WTC11 (cell line): ENCODE data around the gene BORCS8. TPM values are rescaled to one million over a fixed set of nuclear protein-coding genes. Genes with fewer than 3 reads are reported as not detected.

Experiments
- ATAC-seq: fragments of 200-7000 bp; cut with Tn5 transposase; 2 replicates; pipeline ENCODE4 v1.10.0; 2021; ENCODE audit warnings: mild to moderate bottlenecking, moderate library complexity
- CTCF ChIA-PET: fragments of 300-600 bp; sonication (Branson Sonifier 250); formaldehyde crosslinking; loops from one replicate; lab custom pipeline; 2021; ENCODE audit warnings: antibody characterized with exemption; lab: Charles Lee
- POLR2A ChIA-PET: fragments of 350-600 bp; sonication (Branson Sonifier 250); formaldehyde crosslinking; loops from one replicate; lab custom pipeline; 2021; ENCODE audit warnings: antibody characterized with exemption; lab: Charles Lee
- DNase-seq: peaks from one replicate; pipeline ENCODE4 v3.0.0; 2021; ENCODE audit warnings: low spot score
- H3K27ac Mint-ChIP-seq: 2 replicates; pipeline ENCODE4 v1.8.0; 2021; ENCODE audit warnings: mixed read lengths
- H3K27me3 Mint-ChIP-seq: 2 replicates; pipeline ENCODE4 v1.8.0; 2021; ENCODE audit warnings: low read depth, mild to moderate bottlenecking, moderate library complexity, mixed read lengths
- H3K36me3 Mint-ChIP-seq: 2 replicates; pipeline ENCODE4 v1.8.0; 2021; ENCODE audit warnings: mixed read lengths
- H3K4me1 Mint-ChIP-seq: 2 replicates; pipeline ENCODE4 v1.8.0; 2022; ENCODE audit warnings: mixed read lengths
- H3K4me3 Mint-ChIP-seq: 2 replicates; pipeline ENCODE4 v1.8.0; 2021; ENCODE audit warnings: mild to moderate bottlenecking, moderate library complexity, mixed read lengths
- H3K9me3 Mint-ChIP-seq: 2 replicates; pipeline ENCODE4 v1.8.0; 2021; ENCODE audit warnings: mixed read lengths
- ESRRA ChIP-seq: sonication (generic); formaldehyde crosslinking; IDR thresholded peaks from 2 replicates; pipeline ENCODE4 v1.8.1; 2022; ENCODE audit warnings: mild to moderate bottlenecking, missing genetic modification reagents, borderline replicate concordance
- GABPB1 ChIP-seq: sonication (generic); formaldehyde crosslinking; IDR thresholded peaks from 2 replicates; pipeline ENCODE4 v1.8.1; 2023; ENCODE audit warnings: mild to moderate bottlenecking, missing genetic modification reagents
- HMGA2 ChIP-seq: fragments of 250-450 bp; sonication (Bioruptor Pico); IDR thresholded peaks from 2 replicates; pipeline ENCODE4 v1.4.0; 2021; ENCODE audit warnings: mild to moderate bottlenecking, moderate library complexity
- MYBL2 ChIP-seq: sonication (generic); formaldehyde crosslinking; IDR thresholded peaks from 2 replicates; pipeline ENCODE4 v1.8.1; 2023; ENCODE audit warnings: mild to moderate bottlenecking, moderate library complexity, missing genetic modification reagents
- NR2C2 ChIP-seq: sonication (generic); formaldehyde crosslinking; IDR thresholded peaks from 2 replicates; pipeline ENCODE4 v1.8.0; 2022; ENCODE audit warnings: mild to moderate bottlenecking, missing genetic modification reagents
- PRRX2 ChIP-seq: fragments of 250-450 bp; sonication (Bioruptor Pico); IDR thresholded peaks from 2 replicates; pipeline ENCODE4 v1.8.0; 2021; ENCODE audit warnings: mild to moderate bottlenecking
- RORB ChIP-seq: fragments of 250-450 bp; sonication (Bioruptor Pico); IDR thresholded peaks from 2 replicates; pipeline ENCODE4 v1.9.0; 2021; ENCODE audit warnings: mild to moderate bottlenecking
- SP1 ChIP-seq: sonication (generic); formaldehyde crosslinking; conservative IDR thresholded peaks from 2 replicates; pipeline ENCODE4 v1.8.1; 2022; ENCODE audit warnings: missing genetic modification reagents
- ZNF121 ChIP-seq: sonication (generic); formaldehyde crosslinking; IDR thresholded peaks from 2 replicates; pipeline ENCODE4 v1.8.0; 2023; ENCODE audit warnings: missing genetic modification reagents
- ZNF138 ChIP-seq: sonication (generic); formaldehyde crosslinking; conservative IDR thresholded peaks from 2 replicates; pipeline ENCODE4 v1.8.1; 2022; ENCODE audit warnings: mild to moderate bottlenecking, moderate library complexity, missing genetic modification reagents
- ZNF263 ChIP-seq: sonication (generic); formaldehyde crosslinking; IDR thresholded peaks from 2 replicates; pipeline ENCODE4 v1.8.1; 2022; ENCODE audit warnings: low read depth, mild to moderate bottlenecking, moderate library complexity, missing genetic modification reagents
- ZNF396 ChIP-seq: fragments of 250-450 bp; sonication (Bioruptor Pico); IDR thresholded peaks from 2 replicates; pipeline ENCODE4 v1.8.0; 2021; ENCODE audit warnings: mild to moderate bottlenecking, moderate library complexity, borderline replicate concordance
- ZNF416 ChIP-seq: fragments of 250-450 bp; sonication (Bioruptor Pico); IDR thresholded peaks from 2 replicates; pipeline ENCODE4 v1.9.0; 2021; ENCODE audit warnings: mild to moderate bottlenecking, inconsistent platforms
- total RNA-seq: library from RNA; stranded (reverse); gene quantifications from 3 replicates; pipeline ENCODE4 v1.2.3, GENCODE V29; 2021
- TF ChIP-seq, protein P1 (sequence below): sonication (generic); formaldehyde crosslinking; IDR thresholded peaks from 2 replicates; pipeline ENCODE4 v1.8.1; 2023; ENCODE audit warnings: mild to moderate bottlenecking, missing genetic modification reagents, moderate library complexity
- TF ChIP-seq, protein P2 (sequence below): sonication (generic); formaldehyde crosslinking; conservative IDR thresholded peaks from 2 replicates; pipeline ENCODE4 v1.8.1; 2023; ENCODE audit warnings: mild to moderate bottlenecking, low read depth, missing genetic modification reagents, moderate library complexity
- TF ChIP-seq, protein P3 (sequence below): sonication (generic); formaldehyde crosslinking; IDR thresholded peaks from 2 replicates; pipeline ENCODE4 v1.8.0; 2022; ENCODE audit warnings: mild to moderate bottlenecking, missing genetic modification reagents
- TF ChIP-seq, protein P4 (sequence below): fragments of 250-450 bp; sonication (Bioruptor Pico); IDR thresholded peaks from 2 replicates; pipeline ENCODE4 v1.9.0; 2021; ENCODE audit warnings: mild to moderate bottlenecking, borderline replicate concordance
- TF ChIP-seq, protein P5 (sequence below): sonication (generic); formaldehyde crosslinking; IDR thresholded peaks from 2 replicates; pipeline ENCODE4 v1.8.1; 2022; ENCODE audit warnings: low read depth, mild to moderate bottlenecking, moderate library complexity, missing genetic modification reagents, borderline replicate concordance
- TF ChIP-seq, protein P6 (sequence below): sonication (generic); formaldehyde crosslinking; IDR thresholded peaks from 2 replicates; pipeline ENCODE4 v1.8.1; 2023; ENCODE audit warnings: mild to moderate bottlenecking, moderate library complexity, missing genetic modification reagents
- TF ChIP-seq, protein P7 (sequence below): sonication (generic); formaldehyde crosslinking; IDR thresholded peaks from 2 replicates; pipeline ENCODE4 v1.8.0; 2023; ENCODE audit warnings: missing genetic modification reagents

The BORCS8 gene
- total RNA-seq, 1 experiment from 2014 or later: 20.9 TPM

DNA sequence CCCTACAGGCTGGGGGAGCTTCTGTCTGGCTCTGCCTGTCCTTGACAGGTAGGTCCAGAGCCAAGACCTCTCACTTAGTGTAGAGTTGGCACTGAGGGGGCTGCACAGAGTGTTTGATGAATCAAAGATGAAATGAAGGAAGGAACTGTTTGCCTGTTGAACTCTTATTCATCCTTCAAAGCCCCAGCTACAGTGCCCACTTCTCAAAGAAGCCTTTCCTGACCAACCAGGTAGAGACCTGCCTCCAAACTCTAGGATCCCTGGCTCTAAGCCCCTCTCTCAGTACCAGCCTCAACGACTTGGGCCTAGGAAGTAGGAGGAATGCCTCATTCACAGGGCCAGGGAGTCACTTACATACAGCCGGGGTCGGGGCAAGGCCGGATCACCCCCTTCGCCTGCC is 44.6 kb downstream of the BORCS8 start:
- DNase-seq: no peak
- H3K27me3 Mint-ChIP-seq: peaks cover 18% of the 10 kb centered on the region
- no peak for TF ChIP-seq ZNF396 (CRISPR knock-in tag)
- no peak for TF ChIP-seq HMGA2 (CRISPR knock-in tag)
- no peak for TF ChIP-seq GABPB1
- TF ChIP-seq ESRRA (CRISPR knock-in tag): no peak
- TF ChIP-seq ZNF416 (CRISPR knock-in tag): no peak
- no peak for TF ChIP-seq MYBL2 (CRISPR knock-in tag)
- TF ChIP-seq, protein P1, sequence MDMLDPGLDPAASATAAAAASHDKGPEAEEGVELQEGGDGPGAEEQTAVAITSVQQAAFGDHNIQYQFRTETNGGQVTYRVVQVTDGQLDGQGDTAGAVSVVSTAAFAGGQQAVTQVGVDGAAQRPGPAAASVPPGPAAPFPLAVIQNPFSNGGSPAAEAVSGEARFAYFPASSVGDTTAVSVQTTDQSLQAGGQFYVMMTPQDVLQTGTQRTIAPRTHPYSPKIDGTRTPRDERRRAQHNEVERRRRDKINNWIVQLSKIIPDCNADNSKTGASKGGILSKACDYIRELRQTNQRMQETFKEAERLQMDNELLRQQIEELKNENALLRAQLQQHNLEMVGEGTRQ: no peak
- TF ChIP-seq, all 79 proteins: peak for 0
- ChIA-PET CTCF (interaction anchor here (1.0 to 3.8 kb wide), 8 partner anchors 11 to 161 kb away, joined by 3 to 52 read pairs (median 4); partner anchors contain the start of gene MEF2B), POLR2A (interaction anchor here (1.2 to 1.4 kb wide), 2 partner anchors 14 to 23 kb away, joined by 3 read pairs; partner anchors contain the start of gene MEF2B)
- Mint-ChIP-seq H3K27ac (no peak overlapping the region), H3K36me3 (no peaks in the 10 kb centered on the region), H3K4me3 (no peak overlapping the region), H3K4me1 (no peaks in the 10 kb centered on the region), H3K9me3 (no peaks in the 10 kb centered on the region)
- ATAC-seq: no peak

DNA sequence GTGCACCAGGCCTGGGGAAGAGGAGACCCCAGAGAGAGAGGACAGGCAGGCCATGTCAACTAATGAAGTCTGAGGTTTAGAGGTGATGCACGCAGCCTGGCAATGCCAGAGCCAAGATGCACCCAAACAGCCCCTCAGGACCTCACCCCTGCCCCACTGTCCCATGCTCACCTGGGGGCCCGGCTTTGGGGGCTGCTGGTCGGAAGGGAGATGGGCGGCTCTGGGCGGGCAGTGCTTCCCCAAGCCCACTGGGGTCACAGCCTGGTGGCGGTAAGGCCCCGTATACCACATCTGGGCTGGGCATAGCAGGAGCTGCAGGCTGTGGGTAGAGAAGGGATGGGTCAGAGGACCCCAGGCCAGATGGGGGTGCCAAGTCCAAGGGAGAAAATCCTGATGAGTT is 45.1 kb downstream of the BORCS8 start:
- H3K4me3 Mint-ChIP-seq: no peak overlapping the region
- POLR2A ChIA-PET: interaction anchor here (1.2 kb wide), 1 partner anchor 14 kb away, joined by 3 read pairs; no protein-coding TSS in a partner anchor
- TF ChIP-seq PRRX2 (CRISPR knock-in tag): no peak
- no peak for TF ChIP-seq ZNF416 (CRISPR knock-in tag)
- TF ChIP-seq ZNF138: no peak
- TF ChIP-seq, protein P2, sequence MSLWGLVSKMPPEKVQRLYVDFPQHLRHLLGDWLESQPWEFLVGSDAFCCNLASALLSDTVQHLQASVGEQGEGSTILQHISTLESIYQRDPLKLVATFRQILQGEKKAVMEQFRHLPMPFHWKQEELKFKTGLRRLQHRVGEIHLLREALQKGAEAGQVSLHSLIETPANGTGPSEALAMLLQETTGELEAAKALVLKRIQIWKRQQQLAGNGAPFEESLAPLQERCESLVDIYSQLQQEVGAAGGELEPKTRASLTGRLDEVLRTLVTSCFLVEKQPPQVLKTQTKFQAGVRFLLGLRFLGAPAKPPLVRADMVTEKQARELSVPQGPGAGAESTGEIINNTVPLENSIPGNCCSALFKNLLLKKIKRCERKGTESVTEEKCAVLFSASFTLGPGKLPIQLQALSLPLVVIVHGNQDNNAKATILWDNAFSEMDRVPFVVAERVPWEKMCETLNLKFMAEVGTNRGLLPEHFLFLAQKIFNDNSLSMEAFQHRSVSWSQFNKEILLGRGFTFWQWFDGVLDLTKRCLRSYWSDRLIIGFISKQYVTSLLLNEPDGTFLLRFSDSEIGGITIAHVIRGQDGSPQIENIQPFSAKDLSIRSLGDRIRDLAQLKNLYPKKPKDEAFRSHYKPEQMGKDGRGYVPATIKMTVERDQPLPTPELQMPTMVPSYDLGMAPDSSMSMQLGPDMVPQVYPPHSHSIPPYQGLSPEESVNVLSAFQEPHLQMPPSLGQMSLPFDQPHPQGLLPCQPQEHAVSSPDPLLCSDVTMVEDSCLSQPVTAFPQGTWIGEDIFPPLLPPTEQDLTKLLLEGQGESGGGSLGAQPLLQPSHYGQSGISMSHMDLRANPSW: no peak
- TF ChIP-seq ESRRA (CRISPR knock-in tag): no peak
- no peak for TF ChIP-seq RORB (CRISPR knock-in tag)
- TF ChIP-seq, protein P3, sequence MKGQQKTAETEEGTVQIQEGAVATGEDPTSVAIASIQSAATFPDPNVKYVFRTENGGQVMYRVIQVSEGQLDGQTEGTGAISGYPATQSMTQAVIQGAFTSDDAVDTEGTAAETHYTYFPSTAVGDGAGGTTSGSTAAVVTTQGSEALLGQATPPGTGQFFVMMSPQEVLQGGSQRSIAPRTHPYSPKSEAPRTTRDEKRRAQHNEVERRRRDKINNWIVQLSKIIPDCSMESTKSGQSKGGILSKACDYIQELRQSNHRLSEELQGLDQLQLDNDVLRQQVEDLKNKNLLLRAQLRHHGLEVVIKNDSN (CRISPR knock-in tag): no peak
- TF ChIP-seq, protein P4, sequence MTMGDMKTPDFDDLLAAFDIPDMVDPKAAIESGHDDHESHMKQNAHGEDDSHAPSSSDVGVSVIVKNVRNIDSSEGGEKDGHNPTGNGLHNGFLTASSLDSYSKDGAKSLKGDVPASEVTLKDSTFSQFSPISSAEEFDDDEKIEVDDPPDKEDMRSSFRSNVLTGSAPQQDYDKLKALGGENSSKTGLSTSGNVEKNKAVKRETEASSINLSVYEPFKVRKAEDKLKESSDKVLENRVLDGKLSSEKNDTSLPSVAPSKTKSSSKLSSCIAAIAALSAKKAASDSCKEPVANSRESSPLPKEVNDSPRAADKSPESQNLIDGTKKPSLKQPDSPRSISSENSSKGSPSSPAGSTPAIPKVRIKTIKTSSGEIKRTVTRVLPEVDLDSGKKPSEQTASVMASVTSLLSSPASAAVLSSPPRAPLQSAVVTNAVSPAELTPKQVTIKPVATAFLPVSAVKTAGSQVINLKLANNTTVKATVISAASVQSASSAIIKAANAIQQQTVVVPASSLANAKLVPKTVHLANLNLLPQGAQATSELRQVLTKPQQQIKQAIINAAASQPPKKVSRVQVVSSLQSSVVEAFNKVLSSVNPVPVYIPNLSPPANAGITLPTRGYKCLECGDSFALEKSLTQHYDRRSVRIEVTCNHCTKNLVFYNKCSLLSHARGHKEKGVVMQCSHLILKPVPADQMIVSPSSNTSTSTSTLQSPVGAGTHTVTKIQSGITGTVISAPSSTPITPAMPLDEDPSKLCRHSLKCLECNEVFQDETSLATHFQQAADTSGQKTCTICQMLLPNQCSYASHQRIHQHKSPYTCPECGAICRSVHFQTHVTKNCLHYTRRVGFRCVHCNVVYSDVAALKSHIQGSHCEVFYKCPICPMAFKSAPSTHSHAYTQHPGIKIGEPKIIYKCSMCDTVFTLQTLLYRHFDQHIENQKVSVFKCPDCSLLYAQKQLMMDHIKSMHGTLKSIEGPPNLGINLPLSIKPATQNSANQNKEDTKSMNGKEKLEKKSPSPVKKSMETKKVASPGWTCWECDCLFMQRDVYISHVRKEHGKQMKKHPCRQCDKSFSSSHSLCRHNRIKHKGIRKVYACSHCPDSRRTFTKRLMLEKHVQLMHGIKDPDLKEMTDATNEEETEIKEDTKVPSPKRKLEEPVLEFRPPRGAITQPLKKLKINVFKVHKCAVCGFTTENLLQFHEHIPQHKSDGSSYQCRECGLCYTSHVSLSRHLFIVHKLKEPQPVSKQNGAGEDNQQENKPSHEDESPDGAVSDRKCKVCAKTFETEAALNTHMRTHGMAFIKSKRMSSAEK (CRISPR knock-in tag): no peak
- TF ChIP-seq ZNF263 (CRISPR knock-in tag): no peak
- TF ChIP-seq ZNF121: no peak
- TF ChIP-seq, protein P5, sequence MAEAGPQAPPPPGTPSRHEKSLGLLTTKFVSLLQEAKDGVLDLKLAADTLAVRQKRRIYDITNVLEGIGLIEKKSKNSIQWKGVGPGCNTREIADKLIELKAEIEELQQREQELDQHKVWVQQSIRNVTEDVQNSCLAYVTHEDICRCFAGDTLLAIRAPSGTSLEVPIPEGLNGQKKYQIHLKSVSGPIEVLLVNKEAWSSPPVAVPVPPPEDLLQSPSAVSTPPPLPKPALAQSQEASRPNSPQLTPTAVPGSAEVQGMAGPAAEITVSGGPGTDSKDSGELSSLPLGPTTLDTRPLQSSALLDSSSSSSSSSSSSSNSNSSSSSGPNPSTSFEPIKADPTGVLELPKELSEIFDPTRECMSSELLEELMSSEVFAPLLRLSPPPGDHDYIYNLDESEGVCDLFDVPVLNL (CRISPR knock-in tag): no peak
- TF ChIP-seq, protein P6, sequence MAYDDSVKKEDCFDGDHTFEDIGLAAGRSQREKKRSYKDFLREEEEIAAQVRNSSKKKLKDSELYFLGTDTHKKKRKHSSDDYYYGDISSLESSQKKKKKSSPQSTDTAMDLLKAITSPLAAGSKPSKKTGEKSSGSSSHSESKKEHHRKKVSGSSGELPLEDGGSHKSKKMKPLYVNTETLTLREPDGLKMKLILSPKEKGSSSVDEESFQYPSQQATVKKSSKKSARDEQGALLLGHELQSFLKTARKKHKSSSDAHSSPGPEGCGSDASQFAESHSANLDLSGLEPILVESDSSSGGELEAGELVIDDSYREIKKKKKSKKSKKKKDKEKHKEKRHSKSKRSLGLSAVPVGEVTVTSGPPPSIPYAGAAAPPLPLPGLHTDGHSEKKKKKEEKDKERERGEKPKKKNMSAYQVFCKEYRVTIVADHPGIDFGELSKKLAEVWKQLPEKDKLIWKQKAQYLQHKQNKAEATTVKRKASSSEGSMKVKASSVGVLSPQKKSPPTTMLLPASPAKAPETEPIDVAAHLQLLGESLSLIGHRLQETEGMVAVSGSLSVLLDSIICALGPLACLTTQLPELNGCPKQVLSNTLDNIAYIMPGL: no peak
- TF ChIP-seq NR2C2 (CRISPR knock-in tag): no peak
- TF ChIP-seq, protein P7, sequence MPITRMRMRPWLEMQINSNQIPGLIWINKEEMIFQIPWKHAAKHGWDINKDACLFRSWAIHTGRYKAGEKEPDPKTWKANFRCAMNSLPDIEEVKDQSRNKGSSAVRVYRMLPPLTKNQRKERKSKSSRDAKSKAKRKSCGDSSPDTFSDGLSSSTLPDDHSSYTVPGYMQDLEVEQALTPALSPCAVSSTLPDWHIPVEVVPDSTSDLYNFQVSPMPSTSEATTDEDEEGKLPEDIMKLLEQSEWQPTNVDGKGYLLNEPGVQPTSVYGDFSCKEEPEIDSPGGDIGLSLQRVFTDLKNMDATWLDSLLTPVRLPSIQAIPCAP (CRISPR knock-in tag): no peak
- no peak for TF ChIP-seq SP1
- H3K36me3 Mint-ChIP-seq: no peaks in the 10 kb centered on the region
- H3K27ac Mint-ChIP-seq: no peak overlapping the region
- no peaks in the 10 kb centered on the region for H3K9me3 Mint-ChIP-seq
- H3K4me1 Mint-ChIP-seq: no peaks in the 10 kb centered on the region
- H3K27me3 Mint-ChIP-seq: peaks cover 23% of the 10 kb centered on the region
- CTCF ChIA-PET: interaction anchor here (1.4 to 3.8 kb wide), 6 partner anchors 11 to 78 kb away, joined by 3 to 52 read pairs (median 10); partner anchors contain the start of gene MEF2B
- DNase-seq (no peak), ATAC-seq (no peak)
